H1 (cell line): ENCODE data around the gene TXNDC5. TPM values are rescaled to one million over a fixed set of nuclear protein-coding genes. Genes with fewer than 3 reads are reported as not detected.

Experiments
- CEBPB ChIP-seq: IDR thresholded peaks from 2 replicates; pipeline ENCODE4 v1.6.1; 2012; ENCODE audit warnings: low read depth, low read length
- CHD2 ChIP-seq: IDR thresholded peaks from 2 replicates; pipeline ENCODE4 v1.6.1; 2012; ENCODE audit warnings: low read length, improper control_type of control experiment
- CREB1 ChIP-seq: IDR thresholded peaks from 2 replicates; pipeline ENCODE4 v1.6.1; 2012; ENCODE audit warnings: inconsistent platforms
- GABPA ChIP-seq: IDR thresholded peaks from 2 replicates; pipeline ENCODE4 v1.6.1; 2011; ENCODE audit warnings: mild to moderate bottlenecking, low read length, moderate library complexity, borderline replicate concordance; ENCODE audit not compliant: insufficient read depth
- KDM4A ChIP-seq: IDR thresholded peaks from one replicate; pipeline ENCODE4 v1.7.1; 2012; ENCODE audit warnings: low read depth, mild to moderate bottlenecking, moderate library complexity, low read length, inconsistent platforms; ENCODE audit not compliant: severe bottlenecking
- RBBP5 ChIP-seq: IDR thresholded peaks from 2 replicates; pipeline ENCODE4 v1.7.1; 2012; ENCODE audit warnings: low read depth, mild to moderate bottlenecking, inconsistent platforms, low read length, moderate library complexity, borderline replicate concordance
- YY1 ChIP-seq: IDR thresholded peaks from 2 replicates; pipeline ENCODE4 v1.6.1; 2011; ENCODE audit warnings: low read depth, mild to moderate bottlenecking, low read length
- polyA plus RNA-seq, 7 experiments: library from polyadenylated mRNA; depleted of rRNA in 3 of 7; stranded (reverse) in 5 of 7; unstranded in 2 of 7; fragments of >200 nt in 5 of 7; fragments of 200-250 nt in 2 of 7; gene quantifications; 1 replicate in 5 of 7; 2 replicates in 1 of 7; 4 replicates in 1 of 7; pipeline versions ENCODE4 v1.2.1 to v1.2.3, GENCODE V29; 2011 to 2013; ENCODE audit warnings: missing spikeins in 2 of 7, mixed read lengths in 2 of 7
- total RNA-seq: library from RNA; stranded (reverse); fragmentation: NEBNext Ultra II Directional; extraction: Animal tissue kit (Norgen Biotek cat#: 25700); gene quantifications from 2 replicates; pipeline ENCODE4 v1.2.1, GENCODE V29; 2021
- TF ChIP-seq, protein P1 (sequence below): IDR thresholded peaks from 2 replicates; pipeline ENCODE4 v1.6.1; 2012; ENCODE audit warnings: inconsistent platforms
- TF ChIP-seq, protein P2 (sequence below): IDR thresholded peaks from 2 replicates; pipeline ENCODE4 v1.6.1; 2012; ENCODE audit warnings: inconsistent platforms

The TXNDC5 gene
- total and polyA plus RNA-seq, 2 of the 8 experiments (the other 6 are each of a cell fraction or from before 2014, with no cell fraction given), result 114 to 172 TPM

DNA sequence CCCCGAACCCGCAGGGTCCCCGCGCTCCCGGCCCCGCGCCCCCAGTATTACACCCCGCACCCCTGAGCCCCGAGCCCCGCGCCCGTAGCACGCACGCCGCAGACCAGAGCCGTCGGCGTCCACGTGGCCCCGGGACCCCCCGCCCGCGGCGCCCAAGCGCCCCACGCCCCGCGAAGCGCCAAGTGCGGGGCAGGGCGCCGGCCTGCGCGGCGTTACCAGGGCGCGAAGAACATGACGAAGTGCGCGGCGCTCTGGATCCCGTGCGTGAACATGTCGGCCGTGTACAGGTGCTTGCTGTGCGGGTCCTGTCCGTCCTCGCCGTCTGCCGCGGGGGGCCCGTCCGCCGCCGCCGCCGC, 312 bp downstream of the TXNDC5 start (continued):
- TF ChIP-seq CREB1 (peak; percentile 54; the same call in 1 of the 2 replicates), RBBP5 (0 out of 2 replicates have a peak, but pooled peaks have one; percentile 6), YY1 (no peak), KDM4A (peak; percentile 84), CHD2 (no peak), CEBPB (no peak), GABPA (no peak)
- TF ChIP-seq, protein P1, sequence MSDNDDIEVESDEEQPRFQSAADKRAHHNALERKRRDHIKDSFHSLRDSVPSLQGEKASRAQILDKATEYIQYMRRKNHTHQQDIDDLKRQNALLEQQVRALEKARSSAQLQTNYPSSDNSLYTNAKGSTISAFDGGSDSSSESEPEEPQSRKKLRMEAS, result no peak
- TF ChIP-seq, protein P2, sequence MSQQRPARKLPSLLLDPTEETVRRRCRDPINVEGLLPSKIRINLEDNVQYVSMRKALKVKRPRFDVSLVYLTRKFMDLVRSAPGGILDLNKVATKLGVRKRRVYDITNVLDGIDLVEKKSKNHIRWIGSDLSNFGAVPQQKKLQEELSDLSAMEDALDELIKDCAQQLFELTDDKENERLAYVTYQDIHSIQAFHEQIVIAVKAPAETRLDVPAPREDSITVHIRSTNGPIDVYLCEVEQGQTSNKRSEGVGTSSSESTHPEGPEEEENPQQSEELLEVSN, result no peak
